GM21390 (cell line): ENCODE data around the gene MRPL43.

ENCODE experiments used
- ATAC-seq: cut with Tn5 transposase; IDR thresholded peaks from one replicate; pipeline ENCODE4 v1.9.1; 2021; ENCODE audit not compliant: unreplicated experiment

Gene MRPL43

DNA sequence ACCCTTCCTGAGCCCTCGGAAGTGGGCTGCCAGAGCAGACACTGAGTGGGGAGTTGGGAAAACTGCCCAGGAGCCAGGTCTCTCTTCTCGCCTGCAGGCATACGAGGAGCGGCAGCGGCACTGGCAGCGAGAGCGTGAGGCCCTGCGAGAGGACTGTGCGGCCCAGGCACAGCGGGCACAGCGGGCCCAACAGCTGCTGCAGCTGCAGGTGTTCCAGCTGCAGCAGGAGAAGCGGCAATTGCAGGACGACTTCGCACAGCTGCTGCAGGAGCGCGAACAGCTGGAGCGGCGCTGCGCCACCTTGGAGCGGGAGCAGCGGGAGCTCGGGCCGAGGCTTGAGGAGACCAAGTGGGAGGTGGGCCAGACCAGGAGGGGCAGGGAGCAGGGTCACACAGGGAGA is 18.1 kb upstream of the MRPL43 start:
- ATAC-seq, result no peak

DNA sequence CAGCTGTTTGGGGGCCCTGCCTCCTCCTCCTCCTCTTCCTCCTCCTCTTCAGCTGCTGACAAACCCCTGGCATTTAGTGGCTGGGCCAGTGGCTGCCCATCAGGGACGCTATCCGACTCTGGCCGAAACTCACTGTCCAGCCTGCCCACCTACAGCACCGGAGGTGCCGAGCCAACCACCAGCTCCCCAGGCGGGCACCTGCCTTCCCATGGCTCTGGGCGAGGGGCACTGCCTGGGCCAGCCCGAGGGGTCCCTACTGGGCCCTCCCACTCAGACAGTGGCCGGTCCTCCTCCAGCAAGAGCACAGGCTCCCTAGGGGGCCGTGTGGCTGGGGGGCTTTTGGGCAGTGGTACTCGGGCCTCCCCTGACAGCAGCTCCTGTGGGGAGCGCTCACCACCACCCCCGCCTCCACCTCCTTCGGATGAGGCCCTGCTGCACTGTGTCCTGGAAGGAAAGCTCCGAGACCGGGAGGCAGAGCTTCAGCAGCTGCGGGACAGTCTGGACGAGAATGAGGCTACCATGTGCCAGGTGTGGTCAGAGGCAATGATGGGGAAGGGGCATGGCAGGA is 16.4 kb upstream of the MRPL43 start:
- ATAC-seq, result no peak

DNA sequence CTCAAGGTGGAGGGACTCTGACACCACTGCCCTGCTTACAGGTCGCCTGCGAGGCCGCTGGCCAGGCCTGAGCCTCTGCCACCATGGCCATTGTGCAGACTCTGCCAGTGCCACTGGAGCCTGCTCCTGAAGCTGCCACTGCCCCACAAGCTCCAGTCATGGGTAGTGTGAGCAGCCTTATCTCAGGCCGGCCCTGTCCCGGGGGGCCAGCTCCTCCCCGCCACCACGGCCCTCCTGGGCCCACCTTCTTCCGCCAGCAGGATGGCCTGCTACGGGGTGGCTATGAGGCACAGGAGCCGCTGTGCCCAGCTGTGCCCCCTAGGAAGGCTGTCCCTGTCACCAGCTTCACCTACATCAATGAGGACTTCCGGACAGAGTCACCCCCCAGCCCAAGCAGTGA is 15.2 kb upstream of the MRPL43 start:
- ATAC-seq, result no peak

DNA sequence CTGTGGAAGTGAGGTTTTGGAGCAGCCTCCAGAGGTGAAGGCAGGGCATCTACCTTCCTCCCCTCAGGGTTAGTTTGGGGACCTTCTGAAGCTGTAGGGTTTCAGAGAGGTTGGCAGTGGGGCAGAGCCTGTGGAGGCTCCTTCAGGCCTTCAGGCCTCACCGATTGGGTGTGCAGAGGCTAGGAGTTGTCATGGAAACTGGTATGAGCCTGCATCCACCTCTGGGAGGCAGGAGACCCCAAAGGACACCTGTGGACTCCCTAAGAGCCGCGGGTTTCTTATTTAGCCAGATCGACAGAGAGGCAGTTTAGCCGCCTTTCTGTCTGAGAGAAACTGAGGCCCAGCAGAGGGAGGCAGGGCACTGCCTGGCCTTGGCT is 14.3 kb upstream of the MRPL43 start:
- ATAC-seq, result no peak

DNA sequence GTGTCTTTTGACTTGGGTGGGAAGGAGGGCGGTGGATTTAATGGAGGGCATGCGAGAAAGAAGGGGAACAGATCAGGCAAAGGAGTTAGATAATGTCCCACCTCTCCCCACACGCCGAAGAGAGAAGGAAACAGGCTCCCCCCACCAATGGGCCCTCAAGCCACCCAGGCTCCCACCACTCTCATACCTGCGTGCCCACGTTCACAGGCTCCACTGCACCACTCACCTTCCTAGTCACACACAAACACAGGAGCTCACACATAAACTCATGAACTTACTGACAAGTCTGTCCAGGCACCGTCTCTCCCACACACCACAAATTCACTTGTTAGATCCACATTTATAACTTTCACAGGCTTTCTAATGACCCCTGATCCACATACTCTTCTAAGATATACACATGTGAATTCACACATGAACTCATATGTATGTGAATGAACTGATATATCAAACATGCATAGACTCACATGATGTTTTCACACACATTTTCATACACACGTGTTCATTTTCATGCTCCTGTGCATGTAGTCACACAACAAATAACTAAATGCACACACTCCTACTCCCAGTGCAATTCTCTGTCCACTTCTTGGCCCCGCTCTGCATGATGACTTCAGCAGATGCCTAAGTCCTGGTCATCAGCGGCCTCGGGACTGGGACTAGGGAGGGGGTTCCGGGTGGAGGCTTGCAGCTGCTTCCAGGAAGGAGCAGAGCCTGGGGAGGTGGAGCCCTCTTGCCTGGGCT is 13.8 kb upstream of the MRPL43 start:
- no peak for ATAC-seq

DNA sequence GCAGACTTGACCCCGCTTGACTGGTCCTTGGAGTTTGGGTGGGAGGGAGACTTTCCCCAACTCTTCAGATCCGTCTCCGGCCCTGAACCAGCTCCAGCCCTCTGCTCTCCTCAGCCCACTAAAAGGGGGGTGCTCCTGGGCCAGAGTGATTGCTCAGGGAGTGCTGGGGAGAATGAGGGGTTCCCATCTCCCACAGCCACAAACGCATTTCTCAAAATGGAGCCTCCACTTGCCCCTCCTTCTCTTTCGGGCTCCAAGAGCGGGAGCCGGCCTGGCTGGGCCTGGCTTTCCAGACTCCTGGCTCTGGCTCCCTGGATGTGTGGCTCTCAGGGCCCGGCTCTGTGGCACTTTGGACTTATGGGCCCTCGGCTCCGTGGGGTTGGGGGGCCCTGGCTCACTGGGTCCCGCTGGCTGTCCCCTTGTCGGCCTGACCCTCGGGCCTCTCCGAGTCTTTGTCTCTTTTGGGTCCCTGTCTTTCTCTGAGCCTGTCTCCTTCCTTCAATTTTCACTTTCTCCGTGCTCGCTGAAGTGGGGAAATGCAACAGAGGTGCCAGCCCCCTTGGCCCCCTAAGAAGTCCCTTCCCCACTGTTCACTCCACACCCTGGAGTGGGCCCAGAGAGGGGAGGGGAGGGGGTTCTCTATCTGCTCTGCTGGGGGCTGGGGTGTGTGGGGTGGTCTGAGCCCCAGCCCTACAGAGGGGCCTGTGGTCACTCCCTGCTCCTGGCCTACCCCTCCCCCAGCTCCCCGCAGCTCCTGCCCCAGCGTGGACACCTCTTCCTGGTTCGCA is 13.0 kb upstream of the MRPL43 start:
- no peak for ATAC-seq

DNA sequence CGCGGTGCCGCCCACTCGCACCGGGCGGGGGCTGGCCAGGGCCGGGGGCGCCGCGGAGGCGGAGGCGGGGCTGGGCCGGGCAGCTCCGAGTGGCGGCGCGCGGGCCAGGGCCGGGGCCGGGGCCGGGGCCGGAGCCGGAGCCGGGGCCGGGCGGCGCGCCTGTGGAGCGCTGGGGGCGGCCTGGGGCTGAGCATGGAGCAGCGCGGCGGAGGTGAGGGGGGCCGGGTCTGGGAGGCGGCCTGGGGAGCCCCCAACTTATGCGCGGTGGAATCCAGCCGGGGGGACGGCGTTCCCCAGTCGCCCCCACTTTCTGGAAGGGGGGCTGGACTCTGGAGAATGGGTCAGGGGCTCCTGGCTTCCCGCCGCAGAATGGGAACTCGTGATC is 12.4 kb upstream of the MRPL43 start, which contains the start of gene LZTS2:
TSS of gene LZTS2 (plus strand) at position 67 of the 385 bp plus-strand sequence. CDS start 2,731 bp downstream, outside the sequence.
- no peak for ATAC-seq

DNA sequence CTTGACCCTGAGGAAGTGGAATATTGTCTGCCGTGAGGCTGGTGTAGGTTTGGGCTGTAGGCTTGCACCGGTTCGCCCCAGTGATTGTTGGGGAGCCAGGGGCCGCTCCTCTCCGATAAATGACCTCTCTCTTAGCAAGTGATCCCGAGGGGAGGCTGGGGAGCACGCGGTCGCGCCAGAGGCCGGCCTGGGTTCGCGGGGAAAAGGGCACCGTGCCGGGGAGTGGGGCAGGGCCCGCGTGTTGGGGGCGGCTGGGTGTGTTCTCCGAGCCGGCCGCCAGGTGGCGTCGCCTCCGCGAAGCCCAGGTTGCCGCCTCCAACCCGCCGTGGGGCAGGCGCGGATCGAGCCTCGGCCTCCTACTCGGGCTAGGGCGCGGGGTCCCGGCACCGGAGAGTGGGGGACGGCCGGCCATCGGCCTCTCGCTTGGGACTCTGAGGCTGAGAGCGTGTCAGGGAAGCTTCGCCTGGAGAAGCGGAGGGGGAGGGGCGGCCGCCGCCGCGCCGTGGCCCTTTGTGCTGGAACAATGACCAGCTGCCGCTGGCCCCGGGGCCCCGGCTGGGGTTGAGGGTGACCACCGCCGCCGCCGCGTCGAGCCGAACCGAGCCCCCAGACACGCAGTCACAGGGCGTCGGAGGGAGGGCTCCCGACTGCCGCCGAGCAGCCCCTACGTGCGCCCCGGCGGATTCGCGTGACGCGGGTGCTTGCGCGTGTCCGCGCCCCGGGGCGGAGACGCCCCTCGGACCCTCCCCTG is 11.9 kb upstream of the MRPL43 start:
- ATAC-seq, result peak; percentile 41

DNA sequence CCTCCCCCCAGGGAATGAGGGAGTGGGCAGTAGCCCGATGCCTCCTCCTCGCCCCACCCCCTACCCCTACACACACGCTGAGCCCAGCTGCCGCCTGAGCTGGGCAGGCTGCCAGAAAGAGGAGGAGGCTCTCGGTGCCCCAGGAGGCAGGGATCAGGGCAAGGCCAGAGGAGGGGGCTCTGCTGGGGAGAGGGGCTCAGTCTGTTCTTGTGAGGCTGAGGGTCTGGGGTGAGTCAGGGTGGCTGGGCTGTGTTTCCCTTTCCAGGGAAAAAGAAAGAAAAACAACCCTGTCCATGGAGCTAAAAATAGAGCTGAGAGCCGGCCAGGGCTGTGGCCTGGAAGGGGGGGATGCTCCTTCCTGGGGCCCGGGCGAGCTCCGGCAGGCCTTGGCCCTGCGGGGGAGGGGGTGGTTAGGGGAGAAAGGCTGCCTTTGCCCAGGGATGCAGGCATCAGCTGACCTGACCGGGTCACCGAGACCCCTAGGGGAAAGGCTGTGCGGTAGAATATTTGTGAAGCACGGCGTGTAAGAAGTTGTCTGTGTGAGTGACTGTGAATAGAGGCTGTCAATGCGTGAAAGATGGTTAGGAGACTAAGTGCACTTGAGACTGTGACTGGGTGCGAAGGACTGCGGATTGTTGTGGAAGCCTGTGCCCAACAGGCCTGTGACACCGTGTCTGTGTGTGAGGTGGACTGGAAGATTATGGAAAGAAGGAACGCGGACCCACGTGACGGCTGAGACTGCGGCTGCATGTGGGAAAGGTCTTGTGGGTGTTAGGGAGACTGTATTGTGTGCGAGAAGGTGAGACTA is 11.1 kb upstream of the MRPL43 start:
- ATAC-seq, result peak; percentile 33

DNA sequence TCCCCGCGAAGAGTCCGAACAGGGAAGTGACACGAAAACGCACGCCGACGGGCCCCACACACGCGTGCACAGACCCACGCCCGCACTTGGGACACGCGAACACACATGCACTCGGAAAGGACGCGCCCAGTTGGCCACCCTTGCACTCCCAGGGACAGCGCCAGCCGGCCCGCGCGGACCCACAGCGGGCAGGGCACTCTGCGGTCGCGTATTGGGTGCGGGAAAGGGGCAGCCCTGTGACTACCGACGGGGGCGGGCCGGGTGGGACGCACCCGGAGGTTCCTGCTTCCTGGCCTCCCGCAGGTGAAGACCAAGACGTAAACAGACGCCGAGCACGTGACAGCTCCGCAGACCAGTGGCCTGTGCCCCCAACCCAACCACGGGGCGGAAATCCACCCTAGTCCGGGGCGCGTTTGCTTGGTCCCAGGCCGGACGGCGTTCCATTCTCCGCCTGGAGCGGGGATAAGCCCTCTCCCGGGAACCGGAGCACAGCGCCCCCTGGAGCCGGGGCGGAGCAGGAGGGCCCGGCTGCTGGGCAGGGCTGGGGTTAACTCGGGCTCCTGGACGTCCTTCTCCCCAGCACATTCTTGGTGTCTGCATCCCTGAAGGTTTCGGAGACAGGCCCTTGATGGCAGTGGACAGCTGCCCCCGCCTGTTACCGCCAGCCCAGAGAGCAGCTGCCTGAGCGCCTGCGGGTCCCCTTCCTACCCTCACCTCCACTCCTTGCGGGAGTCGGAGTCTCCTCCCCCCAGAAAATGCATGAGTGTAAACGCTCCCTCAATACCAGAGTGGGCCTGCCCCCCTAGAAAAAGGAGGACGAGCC is 10.3 kb upstream of the MRPL43 start:
- ATAC-seq, result peak; percentile 34

DNA sequence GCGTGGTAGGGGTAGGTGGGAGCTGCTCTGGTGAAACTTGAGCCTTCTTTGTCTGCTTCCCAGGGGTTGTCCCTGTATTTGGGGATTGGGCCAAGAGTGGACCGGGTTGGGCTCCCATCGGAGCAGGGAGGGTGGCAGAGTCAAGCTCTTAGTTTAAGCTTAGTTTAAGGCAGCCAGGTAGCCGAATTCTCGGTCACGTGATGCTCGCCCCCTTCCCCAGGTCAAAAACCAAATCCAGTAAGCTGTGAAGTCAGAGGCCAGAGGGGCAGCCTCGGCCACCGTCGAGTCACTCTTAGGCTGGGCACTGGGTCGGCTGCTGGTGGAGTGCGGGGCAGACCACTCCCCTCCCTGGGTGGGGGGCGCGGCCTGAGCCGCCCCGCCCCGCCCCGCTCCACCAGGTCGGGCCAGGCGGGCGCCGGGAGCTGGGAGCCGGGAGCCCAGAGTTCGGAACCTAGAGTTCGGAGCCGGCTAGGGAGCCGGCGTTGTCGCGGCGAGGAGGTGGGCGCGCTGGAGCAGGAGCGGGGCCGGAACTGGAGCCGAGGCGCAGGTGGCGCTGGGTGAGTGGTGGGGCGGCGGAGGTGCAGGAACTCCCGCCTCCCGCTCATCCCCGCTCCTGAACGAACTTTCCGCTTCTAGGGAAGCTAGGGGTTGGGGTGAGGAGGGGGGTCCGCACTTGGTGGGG is 9.5 kb upstream of the MRPL43 start:
- peak; percentile 25 for ATAC-seq

DNA sequence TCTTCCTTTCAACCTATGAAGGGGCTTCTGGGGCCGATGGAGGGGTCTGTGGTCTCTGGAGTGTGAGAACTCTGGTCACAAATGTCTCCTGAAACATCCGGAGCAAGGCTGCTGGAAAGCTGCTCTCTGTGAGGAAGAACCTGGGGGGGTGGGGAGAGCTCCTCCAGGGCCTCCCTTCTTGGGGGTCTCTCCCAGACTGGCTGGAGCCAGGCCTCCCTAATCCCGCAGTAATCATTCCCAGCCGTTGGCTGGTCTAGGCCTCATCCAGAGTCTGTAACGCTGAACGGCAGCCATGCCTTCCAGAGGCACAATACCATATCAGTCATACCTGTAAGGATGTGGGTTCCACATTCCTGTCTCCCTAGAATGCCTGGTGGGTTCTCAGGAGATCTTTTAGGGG is 7.9 kb upstream of the MRPL43 start:
- no peak for ATAC-seq

DNA sequence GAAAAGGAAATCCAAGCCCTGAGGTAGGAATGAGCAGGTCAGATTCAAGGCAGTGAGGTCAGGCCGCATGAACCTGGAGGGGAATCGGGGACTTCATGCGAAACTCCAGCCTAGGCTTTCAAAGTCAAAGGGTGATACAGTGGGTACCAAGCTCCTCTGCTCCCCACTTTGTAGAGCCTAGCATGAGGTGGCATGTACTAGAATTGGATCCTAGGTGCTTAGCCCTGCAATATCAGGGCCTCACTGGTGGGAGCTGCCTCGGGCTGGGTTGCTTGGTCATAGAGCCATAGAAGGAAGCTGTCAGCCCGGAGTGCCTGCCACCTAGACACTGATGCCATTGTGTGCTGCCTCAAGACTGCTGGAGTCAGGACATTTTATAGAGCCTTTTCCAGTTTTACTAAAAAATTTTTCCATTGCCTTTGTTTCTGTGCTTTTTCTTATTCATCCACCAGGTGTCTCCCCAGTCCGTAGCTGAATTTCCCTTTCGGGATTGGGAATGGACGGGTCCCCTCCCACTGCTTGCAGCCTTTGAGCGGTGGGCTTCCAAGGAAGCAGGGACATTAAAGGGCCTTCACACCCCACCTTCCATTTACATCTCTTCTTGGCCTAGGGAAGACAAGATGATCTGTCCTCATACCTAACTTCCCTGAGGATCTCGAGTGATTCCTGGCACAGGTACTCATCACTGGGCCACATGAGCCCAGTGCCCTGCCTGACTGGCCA is 6.8 kb upstream of the MRPL43 start:
- ATAC-seq, result no peak

DNA sequence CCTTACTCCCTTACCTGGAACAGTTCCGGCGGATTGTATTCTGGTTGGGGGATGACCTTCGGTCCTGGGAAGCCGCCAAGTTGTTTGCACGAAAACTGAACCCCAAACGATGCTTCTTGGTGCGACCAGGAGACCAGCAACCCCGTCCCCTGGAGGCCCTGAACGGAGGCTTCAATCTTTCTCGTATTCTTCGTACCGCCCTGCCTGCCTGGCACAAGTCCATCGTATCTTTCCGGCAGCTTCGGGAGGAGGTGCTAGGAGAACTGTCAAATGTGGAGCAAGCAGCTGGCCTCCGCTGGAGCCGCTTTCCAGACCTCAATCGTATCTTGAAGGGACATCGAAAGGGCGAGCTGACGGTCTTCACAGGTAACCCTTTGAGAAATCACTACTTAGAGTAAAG is 1.8 kb upstream of the MRPL43 start:
- no peak for ATAC-seq

DNA sequence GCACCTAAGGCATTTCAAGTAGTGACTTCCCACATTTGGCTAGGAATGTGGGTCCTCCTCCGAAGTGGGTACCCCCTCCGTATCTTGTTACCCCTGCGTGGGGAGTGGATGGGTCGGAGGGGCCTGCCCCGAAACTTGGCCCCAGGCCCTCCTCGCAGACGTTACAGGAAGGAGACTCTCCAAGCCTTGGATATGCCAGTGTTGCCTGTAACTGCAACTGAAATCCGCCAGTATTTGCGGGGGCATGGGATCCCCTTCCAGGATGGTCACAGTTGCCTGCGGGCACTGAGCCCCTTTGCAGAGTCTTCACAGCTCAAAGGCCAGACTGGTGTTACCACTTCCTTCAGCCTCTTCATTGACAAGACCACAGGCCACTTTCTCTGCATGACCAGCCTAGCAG is 869 bp upstream of the MRPL43 start:
- ATAC-seq, result no peak

DNA sequence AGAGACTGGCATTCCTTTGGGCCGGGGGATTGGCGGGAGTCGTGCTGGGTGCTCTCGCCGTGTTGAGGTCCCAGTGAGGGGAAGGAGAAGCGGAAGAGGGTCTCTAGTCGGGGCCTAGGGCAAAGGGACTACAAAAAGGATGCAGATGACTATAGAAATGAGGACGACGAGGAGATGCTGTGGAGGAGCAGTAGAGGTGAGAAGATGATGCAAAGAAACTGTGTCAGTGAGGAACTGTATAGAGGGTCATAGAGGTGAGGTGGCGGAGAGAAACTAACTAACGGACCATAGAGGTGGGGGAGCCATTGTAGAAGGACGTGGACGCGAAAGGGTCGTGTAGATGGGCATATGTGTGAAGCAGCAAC is 370 bp upstream of the MRPL43 start:
- no peak for ATAC-seq

DNA sequence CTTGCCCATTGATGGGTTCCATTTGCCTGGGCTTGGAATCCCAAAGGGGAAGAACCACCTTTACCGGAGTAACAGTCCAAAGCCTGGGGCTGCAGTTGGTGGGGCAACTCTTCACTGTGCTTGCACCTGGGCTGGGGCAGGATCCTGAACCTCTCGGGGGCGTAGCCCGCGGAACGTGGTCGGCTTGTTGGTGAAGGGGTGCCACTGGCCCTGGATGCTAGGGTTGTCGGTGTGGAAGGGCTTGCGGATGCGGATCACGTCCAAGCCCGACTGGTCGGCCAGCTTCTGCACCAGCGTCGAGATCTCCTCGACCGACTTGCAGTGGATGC is 710 bp downstream of the MRPL43 start:
- ATAC-seq, result no peak

DNA sequence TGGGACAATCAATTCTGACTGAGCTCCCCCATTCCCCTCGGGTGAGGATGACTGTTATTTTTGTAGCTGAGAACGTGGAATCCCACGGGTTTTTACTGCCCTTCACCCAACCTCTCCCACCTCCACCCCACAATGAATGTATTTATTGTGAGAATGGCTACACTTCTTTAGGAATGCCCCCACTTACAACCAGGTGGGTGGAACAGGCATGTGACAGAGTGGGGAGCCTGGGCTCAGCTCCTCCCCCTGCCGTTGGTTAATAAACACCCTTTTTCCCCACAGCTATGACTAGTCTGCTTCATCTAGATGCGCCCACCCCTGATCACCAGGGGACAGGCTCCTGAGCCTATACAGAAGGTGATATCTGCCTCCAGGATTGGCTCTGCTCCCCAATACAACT is 2.0 kb downstream of the MRPL43 start:
- no peak for ATAC-seq

DNA sequence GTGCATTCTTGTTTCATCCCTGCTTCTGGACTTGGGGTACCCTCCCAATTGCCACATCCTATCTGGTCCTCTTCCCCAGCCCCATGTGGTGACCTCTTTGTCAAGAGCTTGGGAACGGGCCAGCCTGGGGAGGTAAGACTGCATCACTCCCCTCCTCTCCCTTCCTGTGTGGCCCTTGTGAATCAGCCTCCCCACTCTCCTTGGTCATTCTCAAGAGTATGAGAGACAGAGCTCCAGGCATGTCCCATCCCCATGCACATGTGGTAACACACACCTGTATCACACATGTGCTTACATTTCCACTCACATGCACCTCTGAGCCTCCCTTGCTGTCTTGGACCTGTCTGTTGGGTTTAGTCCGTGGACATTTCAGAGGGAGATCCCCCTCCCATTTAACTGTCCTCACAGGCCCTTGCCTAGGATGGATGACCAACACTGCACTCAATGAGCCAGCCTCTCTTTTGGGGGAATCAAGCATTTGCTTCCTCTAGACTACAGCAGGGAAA is 2.6 kb downstream of the MRPL43 start:
- no peak for ATAC-seq
